Stimulated activated CD8-positive, alpha-beta memory T cell treated with anti-CD3 and anti-CD28 coated beads, Interleukin-2, amount 100 ng/mL, for 48 hours (primary cell): ENCODE results near the gene BCORL1.

ENCODE experiments used
- DNase-seq, 2 donors: peaks; one replicate each; pipeline ENCODE4 v3.0.0-alpha.2; 2020; ENCODE audit warnings: low read depth in 2 of 2

Gene BCORL1

GRCh38 chrX:129982300-129983251 lies at the start of gene BCORL1:
Gene BCORL1, plus strand, starts transcription at chrX:129982635. Its CDS starts 22,597 bp downstream, at chrX:130005232.
- peak; percentile 73 to 75 for DNase-seq

GRCh38 chrX:129932821-129933321 lies 49.6 kb upstream of the BCORL1 start:
- no peak for DNase-seq

GRCh38 chrX:129933700-129934099 lies 48.7 kb upstream of the BCORL1 start:
- DNase-seq, result no peak

- DNase-seq, result no peak
Observed at GRCh38 chrX:129934461-129934860, 48.0 kb upstream of the BCORL1 start.

- no peak for DNase-seq
Observed at GRCh38 chrX:129934952-129935351, 47.5 kb upstream of the BCORL1 start.

GRCh38 chrX:129938081-129938480 lies 44.4 kb upstream of the BCORL1 start:
- no peak for DNase-seq

GRCh38 chrX:129939986-129940385 lies 42.4 kb upstream of the BCORL1 start:
- DNase-seq, result no peak

GRCh38 chrX:129940721-129941120 lies 41.7 kb upstream of the BCORL1 start:
- no peak for DNase-seq

GRCh38 chrX:129945131-129945530 lies 37.3 kb upstream of the BCORL1 start:
- no peak for DNase-seq

- no peak for DNase-seq
Observed at GRCh38 chrX:129953334-129953648, 29.1 kb upstream of the BCORL1 start.

GRCh38 chrX:129953881-129954280 lies 28.6 kb upstream of the BCORL1 start:
- DNase-seq, result no peak

- no peak for DNase-seq
Observed at GRCh38 chrX:129954804-129955203, 27.6 kb upstream of the BCORL1 start.

GRCh38 chrX:129955682-129956081 lies 26.8 kb upstream of the BCORL1 start:
- no peak for DNase-seq

GRCh38 chrX:129956145-129956544 lies 26.3 kb upstream of the BCORL1 start:
- DNase-seq, result no peak

GRCh38 chrX:129956765-129957164 lies 25.7 kb upstream of the BCORL1 start:
- DNase-seq, result no peak

- peak in 1 of 2 donors; percentile 30 for DNase-seq
Observed at GRCh38 chrX:129957241-129958082, 25.0 kb upstream of the BCORL1 start.

- no peak for DNase-seq
Observed at GRCh38 chrX:129958083-129958465, 24.4 kb upstream of the BCORL1 start.

- DNase-seq, result no peak
Observed at GRCh38 chrX:129958814-129959492, 23.5 kb upstream of the BCORL1 start.

GRCh38 chrX:129959493-129959832 lies 23.0 kb upstream of the BCORL1 start:
- DNase-seq, result no peak

GRCh38 chrX:129961180-129962083 lies 21.0 kb upstream of the BCORL1 start:
- DNase-seq, result peak; percentile 55 to 58

- no peak for DNase-seq
Observed at GRCh38 chrX:129963729-129964128, 18.7 kb upstream of the BCORL1 start.
